GM19372 (cell line): ENCODE data around the gene CYTH2.

Source experiments
- ATAC-seq: cut with Tn5 transposase; IDR thresholded peaks from one replicate; pipeline ENCODE4 v1.9.1; 2021; ENCODE audit warnings: mild to moderate bottlenecking, low read depth, moderate library complexity; ENCODE audit not compliant: unreplicated experiment

CYTH2 gene

DNA sequence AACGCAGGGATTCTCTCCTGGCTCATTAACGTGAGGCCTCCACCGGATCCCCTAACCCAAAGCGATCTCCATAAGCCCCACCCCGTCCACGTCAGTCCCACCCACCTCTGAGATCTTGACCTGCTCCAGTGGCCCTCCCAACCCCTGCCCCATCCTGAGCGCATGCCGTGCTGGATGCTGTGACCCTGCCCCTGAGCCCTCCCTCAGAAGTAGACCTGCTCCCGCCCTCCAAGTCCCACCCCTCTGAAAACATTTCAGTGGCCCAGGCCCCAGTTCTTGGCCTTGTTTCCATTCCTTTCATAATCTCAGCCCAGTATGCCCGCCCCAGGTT is 22.6 kb downstream of the CYTH2 start:
- ATAC-seq = no peak

DNA sequence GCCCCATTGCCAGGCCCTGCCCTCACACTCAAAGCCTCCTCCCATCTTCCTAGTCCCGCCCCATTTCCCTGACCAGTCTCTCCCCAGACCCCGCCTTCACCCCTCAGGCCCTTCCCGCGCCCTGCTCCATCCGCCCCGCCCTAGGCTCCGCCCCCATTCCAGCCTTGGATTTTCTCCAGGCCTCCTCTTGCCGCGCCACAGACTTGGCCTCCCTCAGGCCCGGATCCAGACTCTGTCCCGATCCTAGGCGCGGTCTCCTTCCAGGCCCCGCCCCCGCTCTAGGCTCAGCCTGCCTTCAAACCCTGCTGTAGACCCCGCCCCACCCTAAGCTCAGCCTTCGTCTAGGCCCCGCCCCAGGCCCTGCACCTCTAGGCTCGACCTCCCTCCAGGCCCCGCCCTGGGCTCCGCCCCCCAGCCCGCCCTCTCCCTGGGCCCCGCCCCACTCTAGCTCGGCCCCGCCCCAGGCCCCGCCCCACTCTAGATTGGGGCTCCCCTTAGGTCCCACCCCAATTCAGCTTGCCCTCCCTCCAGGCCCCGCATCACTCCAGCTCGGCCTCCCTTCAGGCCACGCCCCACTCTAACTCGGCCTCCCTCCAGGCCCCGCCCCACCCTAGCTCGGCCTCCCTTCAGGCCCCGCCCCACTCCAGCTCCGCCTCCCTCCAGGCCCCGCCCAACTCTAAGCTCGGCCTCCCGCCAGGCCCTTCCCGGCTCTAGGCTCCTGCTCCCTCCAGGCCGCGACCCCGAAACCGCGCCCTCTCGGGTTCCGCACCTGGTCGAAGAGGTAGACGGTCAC is 24.0 kb downstream of the CYTH2 start:
- ATAC-seq = peak; percentile 58

DNA sequence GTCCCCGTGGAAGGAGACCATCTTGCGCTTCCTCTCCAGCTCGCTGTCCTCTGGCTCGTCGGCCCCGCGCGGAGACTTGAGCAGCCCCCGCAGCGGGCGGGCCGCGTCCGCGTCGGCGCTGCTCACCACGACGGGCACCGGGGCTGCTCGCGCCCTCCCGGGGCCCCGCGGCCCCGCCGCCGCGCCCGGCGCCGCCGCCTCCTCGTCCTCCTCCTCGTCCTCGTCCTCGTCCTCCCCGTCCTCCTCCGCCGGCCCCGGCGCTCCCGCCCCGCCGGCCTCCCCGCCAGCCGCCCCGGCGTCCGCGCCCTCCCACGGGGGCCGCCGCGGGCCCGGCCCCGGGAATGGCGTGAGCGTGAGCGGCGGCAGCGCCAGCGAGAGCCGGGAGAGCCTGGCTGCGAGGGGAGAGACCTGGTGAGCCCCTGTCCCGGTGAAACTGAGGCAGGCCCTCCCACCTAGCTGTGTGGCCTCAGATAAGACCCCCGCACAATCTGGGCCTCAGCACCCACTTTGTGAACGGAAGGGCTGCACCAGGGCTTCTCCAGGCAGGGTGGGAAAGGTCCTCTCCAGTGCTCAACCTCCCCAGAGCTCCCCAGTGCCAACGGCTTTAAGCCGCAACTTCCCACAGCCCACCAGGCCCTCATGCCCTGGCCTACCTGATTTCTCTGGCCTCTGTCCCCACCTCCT is 24.7 kb downstream of the CYTH2 start:
- no peak for ATAC-seq

DNA sequence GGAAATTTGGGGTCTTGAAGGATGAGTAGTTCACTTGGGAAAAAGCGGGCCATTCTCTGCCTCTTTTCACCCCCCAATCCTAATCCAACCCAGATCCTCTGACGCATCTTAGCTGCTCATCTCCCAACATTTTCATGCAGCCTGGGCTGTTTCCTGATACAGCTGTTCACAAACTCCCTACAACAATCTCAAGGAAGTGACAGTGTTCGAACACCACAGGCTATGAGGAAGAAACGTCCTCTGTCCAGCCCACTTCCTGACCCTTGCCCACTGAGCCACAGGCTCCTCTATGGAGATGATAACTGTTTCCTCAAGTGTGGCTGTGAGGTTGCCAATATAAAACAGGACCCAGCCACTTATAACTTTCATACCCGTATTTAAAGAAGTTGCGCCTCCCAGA is 26.2 kb downstream of the CYTH2 start:
- no peak for ATAC-seq

DNA sequence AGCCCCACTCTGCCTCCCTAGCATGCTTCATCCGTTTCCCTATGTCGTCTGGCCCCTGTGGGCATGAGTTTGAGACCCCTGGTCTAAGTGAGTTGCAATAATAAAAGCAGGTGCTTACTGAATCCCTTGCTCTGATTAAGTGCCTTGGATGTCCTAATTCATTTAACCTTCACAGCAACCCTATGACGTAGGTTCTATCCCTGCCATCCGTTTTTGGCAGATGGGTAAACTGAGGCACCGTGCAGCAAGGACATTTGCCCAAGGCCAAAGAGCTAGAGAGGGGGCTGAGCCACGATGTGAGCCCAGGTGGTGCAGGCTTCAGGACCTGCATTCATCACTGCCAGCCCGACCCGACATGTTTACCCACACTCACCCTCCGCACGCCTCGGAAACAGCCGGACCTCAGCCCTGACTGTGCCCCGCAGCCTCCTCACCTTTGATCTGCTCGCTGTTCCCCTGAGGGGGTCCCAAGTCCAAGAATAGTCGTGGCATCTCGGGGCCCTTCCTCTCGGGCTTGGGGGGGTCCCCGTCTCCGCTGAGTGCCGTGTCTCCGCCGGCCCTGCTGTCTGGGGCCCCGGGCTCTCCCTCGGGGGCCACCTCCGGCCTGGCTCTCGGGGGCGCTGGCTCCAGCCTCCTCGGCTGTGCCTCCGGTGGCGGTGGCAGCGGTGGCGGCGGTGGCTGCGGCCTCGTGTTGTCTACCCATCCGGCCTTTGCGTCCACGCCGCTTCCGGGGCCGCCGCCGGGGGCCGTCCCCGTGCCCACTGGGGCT is 28.0 kb downstream of the CYTH2 start:
- no peak for ATAC-seq

DNA sequence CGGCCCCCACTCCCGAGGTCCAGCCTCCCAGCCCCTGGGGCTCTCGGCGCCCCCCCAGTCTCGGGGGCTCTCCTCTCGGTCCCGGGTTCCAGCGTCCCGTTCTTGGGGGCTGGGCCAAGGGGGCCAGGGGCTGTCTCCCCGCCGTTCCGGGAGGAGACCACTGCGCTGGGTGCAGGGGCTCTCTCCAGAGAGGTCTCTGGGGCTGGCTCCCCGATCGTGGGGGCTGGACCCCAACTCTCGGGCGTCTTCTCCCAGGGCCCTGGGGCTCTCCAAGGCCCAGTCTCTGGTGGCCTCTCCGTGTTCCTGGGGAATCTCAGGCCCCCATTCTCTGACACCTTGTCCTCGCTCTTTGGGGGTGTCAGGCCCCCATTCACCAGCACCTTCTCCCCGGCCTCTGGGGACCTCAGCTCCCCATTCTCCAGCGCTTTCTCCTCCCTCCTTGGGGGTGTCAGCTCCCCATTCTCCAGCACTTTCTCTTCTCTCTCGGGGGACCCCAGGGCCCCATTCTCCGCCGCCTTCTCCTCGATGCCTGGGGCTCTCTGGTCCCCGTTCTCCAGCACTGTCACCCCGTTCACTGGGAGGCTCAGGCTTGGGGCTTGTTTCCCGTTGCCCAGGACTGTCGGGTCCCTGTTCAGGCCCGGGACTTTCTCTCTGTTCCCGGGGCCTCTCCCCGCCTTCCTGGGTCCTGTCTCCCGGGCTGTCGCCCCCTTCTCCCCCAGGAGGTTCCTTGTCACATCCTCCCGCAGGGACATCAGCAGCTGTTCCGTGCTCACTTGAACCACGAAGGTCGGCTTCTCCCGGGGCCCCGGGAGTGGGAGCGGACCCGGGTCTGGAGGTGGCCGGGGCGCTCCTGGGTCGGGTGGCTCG is 28.8 kb downstream of the CYTH2 start:
- ATAC-seq = no peak

DNA sequence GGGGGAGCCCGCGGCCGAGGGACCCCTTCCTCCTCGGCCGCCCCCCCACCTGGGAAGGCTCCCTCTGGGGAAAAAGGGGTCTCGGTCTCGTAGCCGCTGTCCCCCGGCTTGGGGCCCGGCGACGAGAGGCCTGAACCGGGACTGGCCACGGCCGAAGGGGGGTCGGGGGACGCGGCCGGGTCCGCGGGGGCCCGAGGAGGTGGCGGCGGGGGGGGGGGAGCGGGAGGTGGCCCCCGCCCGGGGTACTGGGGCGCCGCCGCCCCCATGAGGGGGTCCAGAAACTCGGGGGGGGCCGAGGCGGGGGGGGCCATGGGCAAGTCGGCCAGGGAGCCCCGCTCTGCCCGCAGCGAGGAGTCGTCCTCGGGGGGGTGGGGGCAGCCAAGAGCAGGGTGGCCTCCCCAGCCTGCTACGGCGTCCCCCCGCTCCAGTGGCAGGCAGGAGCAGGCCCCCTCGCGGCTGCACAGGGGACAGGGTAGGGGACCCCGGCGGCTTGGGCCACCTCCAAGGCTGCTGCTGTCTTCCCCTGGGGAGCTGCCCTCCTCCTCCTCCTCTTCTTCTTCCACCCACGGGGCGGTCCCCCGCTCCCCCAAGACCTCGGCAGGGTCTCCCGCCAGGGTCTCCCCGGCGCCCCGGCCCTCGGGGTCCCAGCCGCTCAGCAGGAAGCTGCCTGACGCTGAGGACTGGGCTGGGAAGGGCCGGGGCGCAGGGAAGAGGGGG is 29.6 kb downstream of the CYTH2 start:
- ATAC-seq = no peak

DNA sequence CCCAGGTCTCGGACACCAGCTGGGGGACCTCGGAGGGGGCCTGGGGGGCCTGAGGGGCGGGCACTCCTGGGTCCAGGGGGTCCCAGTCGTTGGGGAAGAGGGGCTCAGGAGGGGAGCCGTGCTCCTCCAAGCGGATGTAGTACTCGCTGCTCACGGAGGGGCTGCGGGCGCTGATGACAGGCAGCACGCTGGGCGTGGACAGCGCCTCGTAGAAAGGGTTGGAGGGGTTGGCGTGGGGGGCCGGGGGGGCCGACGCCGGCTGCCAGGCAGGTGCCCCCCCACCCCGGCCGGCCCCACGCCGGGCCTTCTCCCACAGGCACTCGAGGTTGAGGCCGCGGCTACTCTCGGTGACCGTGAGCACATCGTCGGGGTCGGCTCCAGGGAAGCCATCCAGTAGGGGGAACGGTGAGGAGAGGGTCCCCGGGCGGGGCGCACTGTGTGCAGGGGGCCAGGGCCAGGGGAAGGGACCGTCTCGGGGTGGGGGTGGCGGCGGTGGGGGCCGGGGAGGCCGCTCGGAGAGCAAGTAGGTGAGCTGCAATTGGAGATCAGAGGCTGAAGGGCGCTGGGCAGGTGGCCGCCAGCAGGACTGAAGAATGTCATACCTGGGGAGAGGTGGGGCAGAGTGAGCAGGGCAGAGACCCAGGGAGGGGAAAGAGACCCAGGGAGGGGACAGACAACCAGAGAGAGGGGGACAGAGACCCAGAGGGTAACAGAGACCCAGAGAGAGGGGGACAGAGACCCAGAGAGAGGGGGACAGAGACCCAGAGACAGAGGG is 30.3 kb downstream of the CYTH2 start:
- ATAC-seq = no peak

DNA sequence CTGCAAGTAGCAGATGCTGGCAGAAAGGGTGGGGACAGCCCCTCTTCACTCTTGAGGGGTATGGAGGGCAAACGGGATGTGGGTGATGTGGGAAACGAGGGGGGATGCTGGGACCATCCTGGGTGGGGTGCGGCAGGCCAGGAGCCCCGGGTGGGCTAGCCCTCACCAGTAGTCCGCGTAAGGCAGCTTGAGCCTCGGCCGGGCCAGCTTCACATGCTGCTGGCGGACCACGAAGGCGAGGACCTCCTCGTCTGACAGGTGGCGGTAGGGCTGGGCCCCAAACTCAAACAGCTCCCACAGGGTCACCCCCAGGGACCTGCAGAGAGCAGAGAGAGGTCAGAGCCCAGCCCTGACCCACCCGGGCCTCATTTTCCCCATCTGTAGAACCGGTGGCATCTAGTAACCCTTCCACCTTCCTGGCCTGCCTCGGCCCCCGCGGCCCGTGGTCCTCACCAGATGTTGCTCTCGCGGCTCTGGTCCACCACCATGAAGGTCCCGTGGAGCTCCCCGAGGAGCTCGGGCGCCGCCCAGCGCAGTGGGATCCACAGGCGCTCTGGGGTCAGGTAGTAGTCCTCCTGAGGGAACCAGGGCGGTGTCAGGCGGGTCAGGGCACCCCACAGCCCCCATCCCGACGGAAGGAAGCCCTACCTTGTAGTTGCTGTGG is 31.8 kb downstream of the CYTH2 start:
- no peak for ATAC-seq

DNA sequence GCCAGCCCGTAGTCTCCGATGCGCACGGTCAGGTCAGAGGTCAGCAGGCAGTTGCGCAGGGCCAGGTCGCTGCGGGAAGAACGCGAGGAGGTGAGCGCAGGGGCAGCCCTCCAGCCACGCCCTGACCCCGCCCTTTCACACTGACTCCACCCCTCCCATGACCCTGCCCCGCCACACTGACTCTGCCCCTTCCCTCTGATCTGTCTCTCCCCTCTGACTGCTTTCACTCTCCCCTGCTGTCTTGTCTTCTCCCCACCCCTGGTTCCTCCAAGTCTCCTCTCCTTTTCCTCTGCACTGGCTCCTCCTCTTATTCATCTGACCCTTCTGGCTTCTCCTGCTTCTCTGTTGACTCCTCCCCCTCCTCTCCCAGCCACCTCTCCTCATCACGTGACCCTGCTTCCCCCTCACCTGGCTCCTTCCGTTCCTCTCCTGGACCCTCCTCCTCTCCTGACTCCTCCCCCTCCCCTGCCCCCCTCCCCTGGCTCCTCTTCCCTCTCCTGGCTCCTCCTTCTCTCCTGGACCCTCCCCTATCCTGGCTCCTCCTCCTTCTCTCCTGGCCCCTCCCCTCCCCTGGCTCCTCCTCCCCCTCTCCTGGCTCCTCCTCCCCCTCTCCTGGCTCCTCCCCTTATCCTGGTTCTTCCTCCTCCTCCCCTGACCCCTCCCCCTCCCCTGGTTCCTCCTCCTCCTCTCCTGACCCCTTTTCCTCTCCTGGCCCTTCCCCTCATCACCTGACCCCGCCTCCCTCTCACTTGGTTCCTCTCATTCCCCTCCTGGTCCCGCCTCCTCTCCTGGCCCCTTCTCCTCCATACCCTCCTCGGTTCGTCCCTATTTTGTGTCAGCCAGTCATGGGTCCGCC is 32.6 kb downstream of the CYTH2 start:
- ATAC-seq = no peak

DNA sequence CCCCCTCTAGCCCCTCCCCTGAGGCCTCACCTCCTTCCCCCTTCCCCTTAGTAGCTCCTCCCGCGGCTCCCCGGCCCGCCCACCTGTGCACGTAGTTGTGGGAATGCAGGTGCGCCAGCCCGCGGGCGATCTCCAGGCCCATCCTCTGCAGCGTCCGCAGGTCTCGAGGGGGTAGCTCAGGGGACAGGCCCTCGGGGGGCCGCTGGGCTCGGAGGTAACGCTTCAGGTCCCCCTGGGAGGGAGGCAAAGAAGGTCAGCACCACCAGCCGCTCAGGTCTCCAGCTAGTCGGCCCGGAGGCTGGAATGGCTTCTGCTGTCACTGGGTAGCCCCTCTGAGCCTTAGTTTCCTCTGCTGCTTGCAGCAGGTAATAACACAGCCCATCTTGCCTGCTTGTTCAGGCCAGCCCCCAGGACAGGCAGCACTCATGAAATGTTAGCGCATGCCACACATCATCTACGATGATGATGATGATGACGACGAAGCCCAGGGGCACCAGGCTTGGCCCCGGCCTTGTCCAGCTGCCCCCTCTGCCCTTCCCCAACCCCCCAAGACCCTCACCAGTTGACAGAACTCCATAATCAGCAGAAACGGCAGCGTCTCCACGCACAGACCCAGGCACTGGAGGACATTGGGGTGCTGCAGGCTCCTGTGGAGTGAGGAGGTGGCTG is 33.3 kb downstream of the CYTH2 start:
- no peak for ATAC-seq

DNA sequence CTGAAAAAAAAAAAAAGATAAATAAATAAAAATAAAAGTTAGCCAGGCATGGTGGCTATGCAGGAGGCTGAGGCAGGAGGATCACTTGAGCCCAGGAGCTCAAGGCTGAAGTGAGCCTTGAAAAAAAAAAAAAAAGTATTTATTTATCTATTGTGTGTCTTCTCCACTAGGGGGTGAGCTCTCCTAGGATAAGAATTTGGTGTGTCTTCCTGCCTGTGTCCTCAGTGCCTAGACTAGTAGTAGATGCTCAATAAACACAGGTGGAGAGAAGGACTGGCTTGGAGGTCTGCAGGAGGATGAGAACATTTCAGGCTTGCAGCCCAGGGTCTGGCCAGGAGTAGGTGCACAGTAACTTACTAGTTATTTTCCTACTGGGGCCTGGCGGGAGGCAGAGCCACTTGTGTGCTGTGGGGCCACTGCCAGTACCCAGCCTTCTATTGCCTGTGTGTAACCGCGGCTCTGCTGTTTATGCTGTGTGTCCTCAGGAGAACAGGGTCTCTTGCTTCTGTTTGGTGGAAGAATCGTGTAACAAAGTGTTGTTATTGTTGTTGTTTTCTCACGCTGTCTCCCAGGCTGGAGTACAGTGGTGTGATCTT is 37.1 kb downstream of the CYTH2 start:
- ATAC-seq = no peak

DNA sequence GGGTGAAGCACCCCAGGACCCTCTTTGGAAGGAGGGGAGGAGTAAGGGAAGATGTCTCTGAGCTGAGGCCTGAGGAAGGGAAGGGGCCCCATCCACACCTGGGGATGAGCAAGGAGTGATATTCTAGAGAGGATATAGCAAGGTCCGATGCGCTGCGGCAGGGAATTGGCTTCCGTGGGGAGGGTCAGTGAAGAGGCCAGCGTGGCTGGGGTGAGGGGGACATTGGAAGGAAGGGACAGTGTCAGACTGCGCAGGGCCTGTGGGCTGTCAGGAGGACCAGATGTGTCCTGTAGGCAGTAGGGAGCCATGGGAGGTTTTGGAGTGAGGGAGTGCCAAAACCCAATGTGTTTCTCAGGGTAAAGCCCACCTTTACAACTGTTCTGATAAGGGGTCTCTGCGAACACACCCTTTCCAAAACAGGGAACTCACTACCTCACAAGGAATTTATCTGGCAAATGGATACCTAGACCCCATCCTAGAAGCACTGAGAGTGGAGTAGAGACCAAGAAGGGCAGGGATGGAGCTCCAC is 38.8 kb downstream of the CYTH2 start:
- no peak for ATAC-seq

DNA sequence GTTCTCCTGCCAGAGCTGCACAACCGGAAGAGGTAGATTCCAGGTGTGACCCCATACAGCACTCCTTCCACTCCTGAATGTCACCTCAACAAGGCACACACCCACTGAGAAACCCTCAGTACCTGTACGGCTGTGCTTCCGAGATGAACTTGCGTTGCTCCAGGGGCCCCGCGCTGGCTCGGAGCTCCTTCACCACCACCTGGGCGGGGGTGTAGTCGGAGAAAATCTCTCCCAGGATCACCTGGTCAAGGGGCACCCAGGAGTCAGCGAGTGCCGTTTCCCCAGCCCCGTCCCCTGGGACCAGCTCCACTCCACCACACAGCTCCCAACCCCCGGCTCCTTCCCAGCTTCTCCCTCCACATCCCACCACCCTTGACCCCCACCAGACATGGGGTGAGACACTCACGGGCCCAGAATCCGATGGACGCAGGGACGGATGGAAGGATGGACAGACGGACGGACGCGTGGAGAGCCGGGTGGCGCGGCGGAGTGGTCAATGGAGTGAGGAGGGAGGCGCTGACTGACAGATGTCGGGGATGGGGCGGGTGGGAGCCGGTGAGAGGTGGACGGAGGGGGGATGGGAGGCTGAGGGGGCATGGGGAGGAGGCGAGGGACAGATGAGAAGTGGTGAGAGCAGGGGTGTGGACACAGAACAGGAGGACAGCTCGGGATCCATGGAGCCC is 39.7 kb downstream of the CYTH2 start:
- ATAC-seq = no peak

DNA sequence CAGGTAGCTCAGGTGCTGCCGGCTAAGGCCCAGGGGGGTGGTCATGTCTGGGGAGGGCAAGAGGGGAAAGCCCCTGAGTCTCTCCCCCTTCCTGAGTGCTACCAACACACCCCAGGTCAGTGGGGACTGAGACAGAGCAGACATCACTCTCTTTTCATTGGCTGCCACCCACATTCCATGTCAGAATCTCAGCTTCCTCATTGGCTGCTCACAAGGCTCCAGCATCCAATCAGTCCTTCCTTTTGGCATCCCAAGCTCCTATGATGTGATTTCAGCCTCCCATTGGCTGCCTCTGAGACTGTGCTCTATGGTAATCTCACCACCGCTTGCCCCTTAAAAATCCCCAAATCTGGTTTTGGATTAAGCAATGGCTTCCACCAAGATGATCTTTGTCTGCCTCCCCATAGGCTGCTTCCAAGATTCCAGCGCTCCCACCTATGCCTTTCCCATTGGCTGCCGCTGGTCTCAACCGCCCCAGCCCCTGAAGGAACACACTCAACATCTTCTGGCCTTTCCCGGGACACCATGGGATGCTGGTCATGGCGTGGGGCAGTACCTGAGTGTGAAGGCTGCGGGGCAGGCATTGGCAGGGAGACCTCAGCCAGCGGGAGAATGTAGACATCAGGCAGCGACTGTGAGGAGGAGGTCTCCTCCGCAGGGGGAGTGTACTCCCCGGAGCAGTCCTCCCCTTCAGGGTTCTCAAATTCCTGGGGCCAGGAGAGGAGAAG is 40.5 kb downstream of the CYTH2 start:
- no peak for ATAC-seq
